B cell (primary cell): ENCODE measurements around the gene TRIM27. TPM values are rescaled to one million over a fixed set of nuclear protein-coding genes. Genes with fewer than 3 reads are reported as not detected.
A peak's percentile ranks its signal among the peaks of the same experiment; 100 is the strongest.

Experiments used
- ATAC-seq: fragments of 200-7000 bp; cut with Tn5 transposase; one replicate; pipeline ENCODE4 v1.10.0; 2021; ENCODE audit warnings: low read depth, mild to moderate bottlenecking, moderate number of reproducible peaks, moderate library complexity
- CTCF ChIA-PET: fragments of 350-600 bp; sonication (Branson Sonifier 250); formaldehyde crosslinking; loops from one replicate; lab custom pipeline; 2021; ENCODE audit warnings: antibody characterized with exemption, inconsistent platforms; lab: Charles Lee
- POLR2A ChIA-PET: fragments of 350-600 bp; sonication (Branson Sonifier 250); formaldehyde crosslinking; loops from one replicate; lab custom pipeline; 2021; ENCODE audit warnings: antibody characterized with exemption; lab: Charles Lee
- DNase-seq: peaks from one replicate; pipeline ENCODE4 v3.0.0; 2013
- H2AFZ ChIP-seq: 2 replicates; pipeline ENCODE4 v1.6.1; 2012; ENCODE audit warnings: mild to moderate bottlenecking, low read depth, low read length; ENCODE audit not compliant: insufficient read depth, poor library complexity, severe bottlenecking
- H3K27ac ChIP-seq, 2 donors: 1 replicate in 1 of 2; 2 replicates in 1 of 2; pipeline ENCODE4 v1.5.1; 2012 to 2013; ENCODE audit warnings: low read length in 2 of 2, mild to moderate bottlenecking in 2 of 2, moderate library complexity in 1 of 2
- H3K27me3 ChIP-seq, 4 experiments: fragments of 200-600 bp in 1 of 4; sonication (generic) in 1 of 4; replicated peaks in 1 of 4; 1 replicate in 2 of 4; 2 replicates in 2 of 4; pipeline versions ENCODE4 v1.6.1 to v1.7.0; 2013 to 2016; ENCODE audit warnings: low read length in 3 of 4, mild to moderate bottlenecking in 2 of 4, mixed read lengths in 1 of 4, moderate library complexity in 1 of 4; ENCODE audit not compliant: insufficient read depth in 4 of 4, control insufficient read depth in 3 of 4; ENCODE audit errors: control extremely low read depth in 1 of 4
- H3K36me3 ChIP-seq, 2 experiments: replicated peaks in 1 of 2; 1 replicate in 1 of 2; 2 replicates in 1 of 2; pipeline versions ENCODE4 v1.6.1 to v1.7.1; 2013; ENCODE audit warnings: low read length in 1 of 2; ENCODE audit not compliant: insufficient read depth in 2 of 2, control insufficient read depth in 1 of 2; ENCODE audit errors: control extremely low read depth in 1 of 2, extremely low read depth in 1 of 2
- H3K4me1 ChIP-seq, 2 donors: fragments of 200-600 bp in 1 of 2; sonication (generic) in 1 of 2; 1 replicate in 1 of 2; 2 replicates in 1 of 2; pipeline versions ENCODE4 v1.5.1 to v1.6.1; 2013 to 2017; ENCODE audit warnings: low read length in 2 of 2; ENCODE audit not compliant: control insufficient read depth in 2 of 2, insufficient read depth in 2 of 2
- H3K4me2 ChIP-seq: replicated peaks from 2 replicates; pipeline ENCODE3; 2012; ENCODE audit warnings: mild to moderate bottlenecking, low read depth, low read length; ENCODE audit not compliant: poor library complexity, severe bottlenecking
- H3K4me3 ChIP-seq, 5 experiments: fragments of 200-600 bp in 1 of 5; sonication (generic) in 1 of 5; 1 replicate in 3 of 5; 2 replicates in 2 of 5; pipeline versions ENCODE4 v1.5.1 to v1.7.0; 2011 to 2016; ENCODE audit warnings: low read length in 4 of 5, mild to moderate bottlenecking in 4 of 5, low read depth in 2 of 5, control low read depth in 1 of 5, moderate library complexity in 1 of 5; ENCODE audit not compliant: insufficient read depth in 1 of 5; ENCODE audit errors: control extremely low read depth in 1 of 5, extremely low read depth in 1 of 5
- H3K79me2 ChIP-seq: fragments of 200-600 bp; sonication (generic); one replicate; pipeline ENCODE4 v1.6.0; 2016; ENCODE audit warnings: low read length; ENCODE audit not compliant: control insufficient read depth, insufficient read depth
- H3K9ac ChIP-seq: fragments of 200-600 bp; sonication (generic); 2 replicates; pipeline ENCODE4 v1.6.1; 2017; ENCODE audit warnings: mild to moderate bottlenecking, low read length, moderate library complexity
- H3K9me3 ChIP-seq, 3 donors: one replicate each; pipeline versions ENCODE4 v1.6.1 to v1.7.1; 2013; ENCODE audit warnings: low read length in 2 of 3; ENCODE audit not compliant: control insufficient read depth in 2 of 3, insufficient read depth in 1 of 3; ENCODE audit errors: control extremely low read depth in 1 of 3
- H4K20me1 ChIP-seq: 2 replicates; pipeline ENCODE4 v1.6.0; 2012; ENCODE audit warnings: mild to moderate bottlenecking, low read length; ENCODE audit not compliant: insufficient read depth, control insufficient read depth, poor library complexity, severe bottlenecking
- H3K27ac Mint-ChIP-seq: one replicate; pipeline ENCODE4 v1.8.0; 2021; ENCODE audit warnings: mixed read lengths
- H3K27me3 Mint-ChIP-seq: one replicate; pipeline ENCODE4 v1.8.0; 2021; ENCODE audit warnings: mixed read lengths
- H3K4me1 Mint-ChIP-seq: one replicate; pipeline ENCODE4 v1.8.0; 2021; ENCODE audit warnings: mixed read lengths
- H3K4me3 Mint-ChIP-seq: one replicate; pipeline ENCODE4 v1.8.0; 2021; ENCODE audit warnings: mixed read lengths
- H3K9me3 Mint-ChIP-seq: one replicate; pipeline ENCODE4 v1.8.0; 2022; ENCODE audit warnings: mixed read lengths; ENCODE audit not compliant: insufficient read depth
- EZH2 ChIP-seq: IDR thresholded peaks from 2 replicates; pipeline ENCODE4 v1.6.1; 2012; ENCODE audit warnings: borderline replicate concordance, low read depth, mild to moderate bottlenecking, moderate library complexity, low read length; ENCODE audit not compliant: insufficient read depth, poor library complexity, severe bottlenecking
- WGBS: methylation state at CpG from one replicate; pipeline ENCODE4 v1.1.5; 2013; ENCODE audit warnings: missing lambda C conversion rate; ENCODE audit not compliant: insufficient coverage; 5-methylcytosine and 5-hydroxymethylcytosine counted together
- intact Hi-C: fragments of 100-400 bp; cut with micrococcal nuclease; formaldehyde crosslinking; loops from one replicate; pipeline ENCODE4 v1.10.0; 2022
- polyA plus RNA-seq: library from polyadenylated mRNA; depleted of rRNA; stranded (reverse); fragments of >200 nt; gene quantifications from 2 replicates; pipeline ENCODE4 v1.2.3, GENCODE V29; 2012
- total RNA-seq, 2 donors: library from RNA; stranded (reverse); fragments of 120-200 nt in 1 of 2; gene quantifications; 1 replicate in 1 of 2; 2 replicates in 1 of 2; pipeline versions ENCODE4 v1.2.3 to v1.2.4, GENCODE V29; 2013 to 2022
- TF ChIP-seq, protein P1 (sequence below): fragments of 200-600 bp; IDR thresholded peaks from one replicate; pipeline ENCODE4 v1.8.0; 2022; ENCODE audit warnings: antibody characterized with exemption, mild to moderate bottlenecking

Gene TRIM27
- total and polyA plus RNA-seq, 2 donors (not counting 1 experiment from before 2014, with no cell fraction given): 48.3 to 70.0 TPM

DNA sequence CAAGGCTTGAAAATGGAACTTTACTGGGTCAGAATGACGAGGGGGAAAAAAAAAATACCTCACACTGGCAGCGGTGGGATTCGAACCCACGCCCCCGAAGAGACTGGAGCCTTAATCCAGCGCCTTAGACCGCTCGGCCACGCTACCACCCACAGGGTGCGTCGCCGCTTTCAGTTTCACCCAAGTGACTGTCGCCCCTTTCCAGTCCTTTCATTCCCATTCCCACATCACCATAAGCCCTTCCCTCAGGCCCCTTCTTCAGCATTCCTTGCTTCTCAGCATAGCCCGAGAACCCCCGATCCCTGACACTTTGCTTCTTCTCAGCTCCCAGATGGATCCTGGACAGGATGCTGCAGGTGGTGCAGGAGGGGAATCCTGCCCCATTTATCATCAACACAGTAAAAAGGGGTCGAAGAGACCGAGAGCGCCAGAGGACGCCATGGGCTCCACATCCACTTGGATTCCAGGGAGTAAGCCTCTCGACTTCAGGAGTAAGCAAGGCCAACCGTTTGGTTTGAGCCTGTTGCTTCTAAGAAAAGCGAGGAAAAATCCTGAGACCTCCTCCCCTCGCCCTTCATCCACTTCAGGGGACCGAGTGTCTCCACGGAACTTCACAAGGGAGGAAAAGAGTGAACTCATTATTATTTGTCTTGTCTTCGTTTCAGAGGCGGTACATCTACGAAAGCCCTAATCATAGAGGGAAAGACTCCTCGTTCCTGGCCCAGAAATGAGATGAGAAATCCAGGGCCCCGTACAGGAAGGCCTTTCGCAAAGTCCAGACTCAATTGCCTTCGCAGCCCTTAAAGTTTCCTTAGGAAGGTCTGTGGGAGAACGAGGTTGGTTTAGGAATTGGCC, 20.0 kb upstream of the TRIM27 start:
- intact Hi-C loops: loop anchor here (1.0 to 5.0 kb wide), 5 partner anchors 39 to 1786 kb away; no protein-coding TSS in a partner anchor
- ChIA-PET CTCF (no interaction called here), POLR2A (no interaction called here)
- no peak for TF ChIP-seq EZH2
- TF ChIP-seq, protein P1, sequence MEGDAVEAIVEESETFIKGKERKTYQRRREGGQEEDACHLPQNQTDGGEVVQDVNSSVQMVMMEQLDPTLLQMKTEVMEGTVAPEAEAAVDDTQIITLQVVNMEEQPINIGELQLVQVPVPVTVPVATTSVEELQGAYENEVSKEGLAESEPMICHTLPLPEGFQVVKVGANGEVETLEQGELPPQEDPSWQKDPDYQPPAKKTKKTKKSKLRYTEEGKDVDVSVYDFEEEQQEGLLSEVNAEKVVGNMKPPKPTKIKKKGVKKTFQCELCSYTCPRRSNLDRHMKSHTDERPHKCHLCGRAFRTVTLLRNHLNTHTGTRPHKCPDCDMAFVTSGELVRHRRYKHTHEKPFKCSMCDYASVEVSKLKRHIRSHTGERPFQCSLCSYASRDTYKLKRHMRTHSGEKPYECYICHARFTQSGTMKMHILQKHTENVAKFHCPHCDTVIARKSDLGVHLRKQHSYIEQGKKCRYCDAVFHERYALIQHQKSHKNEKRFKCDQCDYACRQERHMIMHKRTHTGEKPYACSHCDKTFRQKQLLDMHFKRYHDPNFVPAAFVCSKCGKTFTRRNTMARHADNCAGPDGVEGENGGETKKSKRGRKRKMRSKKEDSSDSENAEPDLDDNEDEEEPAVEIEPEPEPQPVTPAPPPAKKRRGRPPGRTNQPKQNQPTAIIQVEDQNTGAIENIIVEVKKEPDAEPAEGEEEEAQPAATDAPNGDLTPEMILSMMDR: no peak
- 12% methylated on average over 22 of the region's 33 CpGs for WGBS
- peak overlapping the region; percentile 57 to 74 for H3K27ac ChIP-seq
- H3K36me3 ChIP-seq: no peaks in the 10 kb centered on the region
- H3K4me2 ChIP-seq: peak overlapping the region; percentile 88
- peak overlapping the region; percentile 77 for H3K9ac ChIP-seq
- H3K9me3 ChIP-seq: peaks cover 0 to 4% (median 0%) of the 10 kb centered on the region in 3 donors
- Mint-ChIP-seq H3K4me1 (peaks cover 44% of the 10 kb centered on the region), H3K27ac (peak overlapping the region; percentile 89), H3K27me3 (no peaks in the 10 kb centered on the region), H3K4me3 (peak overlapping the region; percentile 89), H3K9me3 (peaks cover 4% of the 10 kb centered on the region)
- H2AFZ ChIP-seq: peak overlapping the region; percentile 80
- H3K4me1 ChIP-seq: peaks cover 29 to 39% of the 10 kb centered on the region in 2 donors
- no peaks in the 10 kb centered on the region for H4K20me1 ChIP-seq
- ATAC-seq (no peak), DNase-seq (peak; percentile 69)
- H3K27me3 ChIP-seq: peaks cover 0 to 4% (median 0%) of the 10 kb centered on the region in 4 experiments
- H3K4me3 ChIP-seq: peak overlapping the region; percentile 47 to 83 (median 63)
- H3K79me2 ChIP-seq: no peaks in the 10 kb centered on the region

DNA sequence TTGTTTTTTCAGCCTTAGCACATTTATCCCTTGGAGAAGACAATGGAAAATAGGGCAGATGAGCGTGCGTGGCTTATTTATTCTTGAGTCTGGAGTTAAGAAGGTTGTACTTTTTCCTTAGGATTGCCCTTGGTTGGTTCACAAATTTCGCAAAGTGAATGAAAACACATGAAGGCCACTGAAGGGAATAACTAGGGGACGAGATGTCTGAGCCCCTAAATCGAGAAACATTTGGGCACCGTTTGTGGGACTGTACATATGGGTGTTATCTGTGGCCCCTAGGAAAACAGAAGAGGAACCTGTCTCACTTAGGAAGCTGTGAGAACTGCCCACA, 19.4 kb upstream of the TRIM27 start:
- H2AFZ ChIP-seq: no peak overlapping the region

More for the DNA sequence above, 19.4 kb upstream of the TRIM27 start:
- H3K79me2 ChIP-seq: no peaks in the 10 kb centered on the region
- H3K4me3 Mint-ChIP-seq: peak overlapping the region; percentile 89
- peaks cover 0 to 4% (median 0%) of the 10 kb centered on the region in 4 experiments for H3K27me3 ChIP-seq
- TF ChIP-seq, protein P1: no peak
- no peak for TF ChIP-seq EZH2
- 74% methylated on average over 5 of the region's 6 CpGs for WGBS
- peak overlapping the region; percentile 88 for H3K4me2 ChIP-seq
- H3K27ac Mint-ChIP-seq: peak overlapping the region; percentile 89
- peaks cover 44% of the 10 kb centered on the region for H3K4me1 Mint-ChIP-seq
- POLR2A ChIA-PET: no interaction called here
- H3K9me3 ChIP-seq: peaks cover 0 to 4% (median 0%) of the 10 kb centered on the region in 3 donors
- intact Hi-C loops: loop anchor here (5.0 kb wide), 4 partner anchors 1041 to 1786 kb away; no protein-coding TSS in a partner anchor
- no peaks in the 10 kb centered on the region for H3K27me3 Mint-ChIP-seq
- ATAC-seq (no peak), DNase-seq (no peak)
- no peaks in the 10 kb centered on the region for H4K20me1 ChIP-seq
- H3K4me1 ChIP-seq: peaks cover 29 to 39% of the 10 kb centered on the region in 2 donors
- H3K36me3 ChIP-seq: no peaks in the 10 kb centered on the region
- peak overlapping the region; percentile 77 for H3K9ac ChIP-seq
- H3K27ac ChIP-seq: no peak overlapping the region
- peak overlapping the region in 4 of 5 experiments; percentile 47 to 83 (median 64) for H3K4me3 ChIP-seq
- peaks cover 4% of the 10 kb centered on the region for H3K9me3 Mint-ChIP-seq
- CTCF ChIA-PET: no interaction called here
